Prostate gland (tissue), 2 donors: ENCODE measurements around the gene BDH1.
"Not testable (repeated sequence)": the region's sequence is repeated elsewhere in the genome, so short reads cannot be mapped to it uniquely, and the experiment has no call there.

ENCODE experiments used
- POLR2A ChIP-seq: fragments of 450-650 bp; IDR thresholded peaks from one replicate; pipeline ENCODE4 v1.6.1; 2016; ENCODE audit warnings: antibody characterized with exemption, mild to moderate bottlenecking
- POLR2AphosphoS5 ChIP-seq: sonication (generic); formaldehyde crosslinking; IDR thresholded peaks from one replicate; pipeline ENCODE4 v1.6.1; 2017; ENCODE audit warnings: antibody characterized with exemption
- TF ChIP-seq, protein P1 (sequence below), 4 experiments: fragments of 200-600 bp in 2 of 4; fragments of 450-650 bp in 2 of 4; sonication (generic) in 2 of 4; IDR thresholded peaks; 1 replicate in 3 of 4; 2 replicates in 1 of 4; pipeline ENCODE4 v1.5.1; 2016 to 2019; ENCODE audit warnings: antibody characterized with exemption in 4 of 4, mild to moderate bottlenecking in 2 of 4, moderate library complexity in 2 of 4

DNA sequence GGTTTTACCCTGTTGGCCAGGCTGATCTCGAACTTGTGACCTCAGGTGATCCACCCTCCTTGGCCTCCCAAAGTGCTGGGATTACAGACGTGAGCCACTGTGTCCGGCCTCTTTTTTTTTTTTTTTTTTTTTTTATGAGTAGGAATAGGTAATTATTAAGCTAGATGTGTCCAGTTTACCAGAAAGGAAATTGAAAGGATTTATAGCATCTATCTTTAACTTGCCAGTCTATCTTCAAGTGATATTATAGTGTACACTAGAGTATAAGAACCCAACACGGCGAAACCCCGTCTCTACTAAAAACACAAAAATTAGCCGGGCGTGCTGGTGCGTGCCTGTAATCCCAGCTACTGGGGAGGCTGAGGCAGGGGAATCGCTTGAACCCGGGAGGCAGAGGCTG, 31.0 kb upstream of the BDH1 start:
- TF ChIP-seq, protein P1, sequence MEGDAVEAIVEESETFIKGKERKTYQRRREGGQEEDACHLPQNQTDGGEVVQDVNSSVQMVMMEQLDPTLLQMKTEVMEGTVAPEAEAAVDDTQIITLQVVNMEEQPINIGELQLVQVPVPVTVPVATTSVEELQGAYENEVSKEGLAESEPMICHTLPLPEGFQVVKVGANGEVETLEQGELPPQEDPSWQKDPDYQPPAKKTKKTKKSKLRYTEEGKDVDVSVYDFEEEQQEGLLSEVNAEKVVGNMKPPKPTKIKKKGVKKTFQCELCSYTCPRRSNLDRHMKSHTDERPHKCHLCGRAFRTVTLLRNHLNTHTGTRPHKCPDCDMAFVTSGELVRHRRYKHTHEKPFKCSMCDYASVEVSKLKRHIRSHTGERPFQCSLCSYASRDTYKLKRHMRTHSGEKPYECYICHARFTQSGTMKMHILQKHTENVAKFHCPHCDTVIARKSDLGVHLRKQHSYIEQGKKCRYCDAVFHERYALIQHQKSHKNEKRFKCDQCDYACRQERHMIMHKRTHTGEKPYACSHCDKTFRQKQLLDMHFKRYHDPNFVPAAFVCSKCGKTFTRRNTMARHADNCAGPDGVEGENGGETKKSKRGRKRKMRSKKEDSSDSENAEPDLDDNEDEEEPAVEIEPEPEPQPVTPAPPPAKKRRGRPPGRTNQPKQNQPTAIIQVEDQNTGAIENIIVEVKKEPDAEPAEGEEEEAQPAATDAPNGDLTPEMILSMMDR (IDR thresholded peaks at IDR 0.05) = not testable (repeated sequence)
- not testable (repeated sequence) for TF ChIP-seq POLR2AphosphoS5, POLR2A
